Ecto neural progenitor cell (in vitro differentiated cells): ENCODE results near the gene AXDND1.

Experiments
- DNase-seq: peaks from one replicate; pipeline ENCODE4 v3.0.0-alpha.2; 2018; ENCODE audit warnings: low spot score

The AXDND1 gene

DNA sequence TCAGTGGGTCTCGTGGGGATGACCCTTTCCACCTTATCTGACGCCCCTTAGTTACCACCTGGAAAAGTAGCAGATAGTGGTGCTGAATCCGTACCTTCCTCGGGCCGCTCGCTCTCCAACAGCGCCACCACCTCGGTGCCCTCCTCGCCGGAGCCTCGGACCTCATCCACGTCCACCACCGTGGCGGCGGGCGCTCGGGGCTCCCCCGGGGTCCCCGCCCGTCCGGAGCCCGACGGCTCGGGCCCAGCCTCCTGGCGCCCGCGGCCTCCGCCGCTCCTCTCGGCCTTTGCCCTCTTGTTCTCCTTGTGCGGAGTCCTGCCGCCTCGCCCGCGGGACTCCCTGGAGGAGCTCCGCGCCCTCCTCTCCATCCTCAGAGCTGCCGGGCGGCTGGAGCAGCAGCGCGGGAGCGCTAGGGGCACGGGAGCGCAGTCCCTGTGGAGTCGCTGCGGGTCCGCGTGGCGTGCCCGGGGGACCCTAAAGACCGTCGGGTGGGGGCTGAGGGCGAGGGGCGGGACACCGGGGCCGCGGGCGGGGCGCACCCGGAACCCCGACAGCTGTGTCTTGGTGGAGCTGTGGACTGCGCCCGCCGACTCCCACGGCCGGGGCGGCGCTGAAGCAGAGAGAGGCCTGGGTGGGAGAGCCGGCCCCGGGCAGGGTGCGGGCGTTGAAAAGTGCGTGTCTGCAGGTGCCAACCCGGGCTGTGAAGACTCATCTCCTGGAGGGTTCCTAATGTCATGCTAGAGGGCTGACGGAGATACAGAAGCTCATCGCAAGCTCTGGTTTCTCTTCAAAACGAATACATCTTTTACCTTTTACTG, 209.9 kb downstream of the AXDND1 start, which contains the start of gene NPHS2:
TSS of gene NPHS2 (minus strand) at position 452 of the 818 bp plus-strand sequence. CDS start at position 368, 84 bp downstream.
- DNase-seq, result peak; percentile 66

- DNase-seq, result no peak
Measured at GRCh38 chr1:179576509-179576908, 210.7 kb downstream of the AXDND1 start.

DNA sequence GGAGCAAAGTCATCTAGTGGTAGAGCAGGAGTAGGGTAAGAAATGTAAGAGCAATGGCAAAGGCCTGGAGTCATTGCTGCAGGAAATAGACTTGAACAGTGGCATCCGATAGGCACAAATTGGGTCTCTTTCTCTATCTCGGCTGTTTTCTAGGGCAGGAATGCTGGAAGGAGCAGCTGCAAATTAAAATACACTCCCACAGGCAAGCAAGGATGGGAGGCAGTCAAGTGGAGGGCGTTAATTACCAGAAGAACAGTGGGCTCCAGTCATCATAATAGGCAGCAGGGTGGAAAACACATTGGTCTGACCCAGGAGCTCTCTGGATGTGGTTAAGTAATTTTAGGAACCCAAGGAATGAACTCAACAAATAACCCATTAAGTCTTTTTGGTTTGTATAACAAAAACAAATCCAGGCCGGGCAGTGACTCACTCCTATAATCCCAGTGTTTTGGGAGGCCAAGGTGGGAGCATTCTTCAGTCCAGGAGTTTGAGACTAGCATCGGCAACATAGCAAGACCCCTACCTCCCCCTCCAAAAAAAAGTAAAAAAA, 218.1 kb downstream of the AXDND1 start:
- DNase-seq, result no peak

DNA sequence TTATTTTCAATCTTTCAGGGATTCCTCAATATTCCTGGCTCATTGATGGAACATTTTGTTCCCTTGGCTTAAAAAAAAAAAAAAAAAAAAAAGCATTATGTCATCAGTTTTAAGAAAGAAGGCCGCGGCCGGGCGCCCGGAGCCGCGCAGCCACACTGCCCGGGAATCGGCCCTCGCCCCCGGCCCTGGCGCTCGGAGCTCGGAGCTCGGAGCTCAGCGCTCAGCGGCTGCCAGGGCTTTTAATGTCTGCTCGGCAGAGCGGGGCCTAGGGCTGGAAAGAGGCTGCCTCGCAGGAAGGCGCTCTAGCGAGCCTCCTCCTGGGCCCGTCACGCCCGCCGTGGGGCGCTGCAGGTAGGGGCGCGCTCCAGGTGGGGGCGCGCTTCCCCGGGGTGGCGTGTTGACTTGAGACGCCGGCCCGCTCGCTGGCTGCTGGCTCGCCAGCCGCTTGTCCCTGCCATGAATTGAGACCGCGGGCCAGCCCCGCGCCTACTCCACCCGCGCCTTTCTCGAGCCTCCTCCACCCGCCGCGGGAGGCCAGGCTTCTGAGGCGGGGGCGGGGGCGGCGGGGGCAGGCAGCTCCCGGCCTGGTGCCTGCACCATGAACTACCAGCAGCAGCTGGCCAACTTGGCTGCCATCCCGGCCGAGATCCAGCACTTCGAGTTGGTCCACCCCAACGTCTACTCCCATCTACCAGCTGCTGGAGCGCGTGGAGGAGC, 220.5 kb downstream of the AXDND1 start:
- DNase-seq, result peak; percentile 83

GRCh38 chr1:179587336-179587735, 221.6 kb downstream of the AXDND1 start:
- no peak for DNase-seq

- DNase-seq, result no peak
Measured at GRCh38 chr1:179588425-179589024, 222.8 kb downstream of the AXDND1 start.

- DNase-seq, result no peak
Measured at GRCh38 chr1:179589509-179589908, 223.7 kb downstream of the AXDND1 start.

- DNase-seq, result no peak
Measured at GRCh38 chr1:179590671-179591070, 224.9 kb downstream of the AXDND1 start.

- no peak for DNase-seq
Measured at GRCh38 chr1:179591253-179591591, 225.5 kb downstream of the AXDND1 start.

- peak; percentile 67 for DNase-seq
Measured at GRCh38 chr1:179591592-179592580, 226.1 kb downstream of the AXDND1 start, which contains the start of gene TDRD5. TDRD5 (plus strand) TSS chr1:179591832; CDS start chr1:179592616, 784 bp downstream.

DNA sequence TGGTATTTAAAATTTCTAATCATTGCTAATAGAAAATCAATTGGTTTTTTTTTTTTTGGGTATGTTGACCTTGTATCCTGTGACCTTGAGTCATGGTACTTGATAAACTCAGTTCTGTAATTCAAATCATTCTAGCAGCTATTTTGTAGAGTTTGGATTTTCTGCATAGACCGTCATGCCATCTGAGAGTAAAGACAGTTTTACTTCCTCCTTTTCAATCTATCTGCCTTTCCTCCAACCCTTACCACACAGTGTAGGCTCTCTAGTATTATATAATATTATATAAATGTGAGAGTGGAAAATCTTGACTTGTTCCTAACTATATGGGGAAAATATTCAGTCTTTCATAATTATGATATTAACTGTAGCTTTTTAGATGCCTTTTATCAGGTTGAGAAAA, 232.9 kb downstream of the AXDND1 start:
- no peak for DNase-seq

DNA sequence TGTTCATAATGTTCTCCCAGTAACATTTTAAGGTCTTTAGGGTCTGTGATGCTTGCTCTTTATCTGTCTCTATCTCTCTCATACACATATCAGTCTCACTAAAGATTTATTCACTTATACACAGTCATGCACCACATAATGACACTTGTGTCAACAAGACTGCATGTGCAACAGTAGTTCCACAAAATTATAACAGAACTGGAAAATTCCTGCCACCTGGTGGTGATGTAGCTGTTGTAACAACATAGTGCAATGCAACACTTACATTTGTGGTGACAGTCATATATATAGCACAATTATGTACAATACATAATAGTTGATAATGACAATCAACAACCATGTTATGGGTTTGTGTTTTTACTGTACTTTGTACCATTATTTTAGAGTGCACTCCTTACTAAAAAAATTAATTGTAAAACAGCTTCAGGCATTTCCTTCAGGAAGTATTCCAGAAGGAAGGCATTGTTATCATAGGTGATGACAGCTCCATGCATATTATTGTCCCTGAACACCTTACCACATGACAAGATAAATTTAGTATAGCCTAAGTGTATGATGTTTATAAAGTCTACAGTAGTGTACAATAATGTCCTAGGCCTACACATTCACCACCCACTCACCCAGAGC, 234.0 kb downstream of the AXDND1 start:
- DNase-seq, result no peak

- no peak for DNase-seq
Measured at GRCh38 chr1:179601093-179601492, 235.3 kb downstream of the AXDND1 start.
